B cell (primary cell): ENCODE data around the gene F13A1. TPM values are rescaled to one million over a fixed set of nuclear protein-coding genes. Genes with fewer than 3 reads are reported as not detected.

Source experiments
- ATAC-seq: fragments of 200-7000 bp; cut with Tn5 transposase; one replicate; pipeline ENCODE4 v1.10.0; 2021; ENCODE audit warnings: low read depth, mild to moderate bottlenecking, moderate number of reproducible peaks, moderate library complexity
- CTCF ChIA-PET: fragments of 350-600 bp; sonication (Branson Sonifier 250); formaldehyde crosslinking; loops from one replicate; lab custom pipeline; 2021; ENCODE audit warnings: antibody characterized with exemption, inconsistent platforms; lab: Charles Lee
- POLR2A ChIA-PET: fragments of 350-600 bp; sonication (Branson Sonifier 250); formaldehyde crosslinking; loops from one replicate; lab custom pipeline; 2021; ENCODE audit warnings: antibody characterized with exemption; lab: Charles Lee
- DNase-seq: peaks from one replicate; pipeline ENCODE4 v3.0.0; 2013
- H2AFZ ChIP-seq: 2 replicates; pipeline ENCODE4 v1.6.1; 2012; ENCODE audit warnings: mild to moderate bottlenecking, low read depth, low read length; ENCODE audit not compliant: insufficient read depth, poor library complexity, severe bottlenecking
- H3K27ac ChIP-seq, 2 donors: 1 replicate in 1 of 2; 2 replicates in 1 of 2; pipeline ENCODE4 v1.5.1; 2012 to 2013; ENCODE audit warnings: low read length in 2 of 2, mild to moderate bottlenecking in 2 of 2, moderate library complexity in 1 of 2
- H3K27me3 ChIP-seq, 4 experiments: fragments of 200-600 bp in 1 of 4; sonication (generic) in 1 of 4; replicated peaks in 1 of 4; 1 replicate in 2 of 4; 2 replicates in 2 of 4; pipeline versions ENCODE4 v1.6.1 to v1.7.0; 2013 to 2016; ENCODE audit warnings: low read length in 3 of 4, mild to moderate bottlenecking in 2 of 4, mixed read lengths in 1 of 4, moderate library complexity in 1 of 4; ENCODE audit not compliant: insufficient read depth in 4 of 4, control insufficient read depth in 3 of 4; ENCODE audit errors: control extremely low read depth in 1 of 4
- H3K36me3 ChIP-seq, 2 experiments: replicated peaks in 1 of 2; 1 replicate in 1 of 2; 2 replicates in 1 of 2; pipeline versions ENCODE4 v1.6.1 to v1.7.1; 2013; ENCODE audit warnings: low read length in 1 of 2; ENCODE audit not compliant: insufficient read depth in 2 of 2, control insufficient read depth in 1 of 2; ENCODE audit errors: control extremely low read depth in 1 of 2, extremely low read depth in 1 of 2
- H3K4me1 ChIP-seq, 2 donors: fragments of 200-600 bp in 1 of 2; sonication (generic) in 1 of 2; 1 replicate in 1 of 2; 2 replicates in 1 of 2; pipeline versions ENCODE4 v1.5.1 to v1.6.1; 2013 to 2017; ENCODE audit warnings: low read length in 2 of 2; ENCODE audit not compliant: control insufficient read depth in 2 of 2, insufficient read depth in 2 of 2
- H3K4me2 ChIP-seq: replicated peaks from 2 replicates; pipeline ENCODE3; 2012; ENCODE audit warnings: mild to moderate bottlenecking, low read depth, low read length; ENCODE audit not compliant: poor library complexity, severe bottlenecking
- H3K4me3 ChIP-seq, 5 experiments: fragments of 200-600 bp in 1 of 5; sonication (generic) in 1 of 5; 1 replicate in 3 of 5; 2 replicates in 2 of 5; pipeline versions ENCODE4 v1.5.1 to v1.7.0; 2011 to 2016; ENCODE audit warnings: low read length in 4 of 5, mild to moderate bottlenecking in 4 of 5, low read depth in 2 of 5, control low read depth in 1 of 5, moderate library complexity in 1 of 5; ENCODE audit not compliant: insufficient read depth in 1 of 5; ENCODE audit errors: control extremely low read depth in 1 of 5, extremely low read depth in 1 of 5
- H3K79me2 ChIP-seq: fragments of 200-600 bp; sonication (generic); one replicate; pipeline ENCODE4 v1.6.0; 2016; ENCODE audit warnings: low read length; ENCODE audit not compliant: control insufficient read depth, insufficient read depth
- H3K9ac ChIP-seq: fragments of 200-600 bp; sonication (generic); 2 replicates; pipeline ENCODE4 v1.6.1; 2017; ENCODE audit warnings: mild to moderate bottlenecking, low read length, moderate library complexity
- H3K9me3 ChIP-seq, 3 donors: one replicate each; pipeline versions ENCODE4 v1.6.1 to v1.7.1; 2013; ENCODE audit warnings: low read length in 2 of 3; ENCODE audit not compliant: control insufficient read depth in 2 of 3, insufficient read depth in 1 of 3; ENCODE audit errors: control extremely low read depth in 1 of 3
- H4K20me1 ChIP-seq: 2 replicates; pipeline ENCODE4 v1.6.0; 2012; ENCODE audit warnings: mild to moderate bottlenecking, low read length; ENCODE audit not compliant: insufficient read depth, control insufficient read depth, poor library complexity, severe bottlenecking
- H3K27ac Mint-ChIP-seq: one replicate; pipeline ENCODE4 v1.8.0; 2021; ENCODE audit warnings: mixed read lengths
- H3K27me3 Mint-ChIP-seq: one replicate; pipeline ENCODE4 v1.8.0; 2021; ENCODE audit warnings: mixed read lengths
- H3K4me1 Mint-ChIP-seq: one replicate; pipeline ENCODE4 v1.8.0; 2021; ENCODE audit warnings: mixed read lengths
- H3K4me3 Mint-ChIP-seq: one replicate; pipeline ENCODE4 v1.8.0; 2021; ENCODE audit warnings: mixed read lengths
- H3K9me3 Mint-ChIP-seq: one replicate; pipeline ENCODE4 v1.8.0; 2022; ENCODE audit warnings: mixed read lengths; ENCODE audit not compliant: insufficient read depth
- EZH2 ChIP-seq: IDR thresholded peaks from 2 replicates; pipeline ENCODE4 v1.6.1; 2012; ENCODE audit warnings: borderline replicate concordance, low read depth, mild to moderate bottlenecking, moderate library complexity, low read length; ENCODE audit not compliant: insufficient read depth, poor library complexity, severe bottlenecking
- WGBS: methylation state at CpG from one replicate; pipeline ENCODE4 v1.1.5; 2013; ENCODE audit warnings: missing lambda C conversion rate; ENCODE audit not compliant: insufficient coverage; 5-methylcytosine and 5-hydroxymethylcytosine counted together
- intact Hi-C: fragments of 100-400 bp; cut with micrococcal nuclease; formaldehyde crosslinking; loops from one replicate; pipeline ENCODE4 v1.10.0; 2022
- polyA plus RNA-seq: library from polyadenylated mRNA; depleted of rRNA; stranded (reverse); fragments of >200 nt; gene quantifications from 2 replicates; pipeline ENCODE4 v1.2.3, GENCODE V29; 2012
- total RNA-seq, 2 donors: library from RNA; stranded (reverse); fragments of 120-200 nt in 1 of 2; gene quantifications; 1 replicate in 1 of 2; 2 replicates in 1 of 2; pipeline versions ENCODE4 v1.2.3 to v1.2.4, GENCODE V29; 2013 to 2022
- TF ChIP-seq, protein P1 (sequence below): fragments of 200-600 bp; IDR thresholded peaks from one replicate; pipeline ENCODE4 v1.8.0; 2022; ENCODE audit warnings: antibody characterized with exemption, mild to moderate bottlenecking

F13A1 gene
- total and polyA plus RNA-seq, 2 donors (not counting 1 experiment from before 2014, with no cell fraction given) = 0.43 to 2.0 TPM

DNA sequence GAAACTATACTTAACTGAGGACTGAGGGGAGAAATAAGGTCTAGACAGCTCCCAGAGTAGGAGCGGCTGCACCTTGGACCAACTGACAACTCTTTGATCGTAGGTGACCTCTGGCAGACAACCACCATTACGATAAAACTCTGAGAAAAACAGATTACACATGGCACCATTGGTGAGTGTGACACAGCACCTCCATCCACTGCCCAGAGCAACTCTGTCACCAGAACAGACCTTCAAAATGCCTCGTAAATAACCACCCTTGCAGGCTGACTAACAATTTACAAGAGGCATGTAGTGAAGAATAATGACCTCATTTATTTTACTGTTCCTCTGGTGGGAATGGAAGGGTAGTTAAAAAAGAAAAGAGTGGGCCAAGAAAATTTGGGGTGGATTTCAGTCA is 64.2 kb downstream of the F13A1 start:
- peaks cover 0 to 14% (median 3%) of the 10 kb centered on the region in 4 experiments for H3K27me3 ChIP-seq
- H3K9ac ChIP-seq = no peak overlapping the region
- 88% methylated on average over 3 of the region's 4 CpGs for WGBS
- H3K27me3 Mint-ChIP-seq = peaks cover 23% of the 10 kb centered on the region
- POLR2A ChIA-PET = no interaction called here
- no peaks in the 10 kb centered on the region for H3K9me3 Mint-ChIP-seq
- H3K4me1 ChIP-seq = no peaks in the 10 kb centered on the region
- H3K27ac Mint-ChIP-seq = no peak overlapping the region
- H3K4me3 Mint-ChIP-seq = no peak overlapping the region
- intact Hi-C loops = no loop called here
- H3K4me3 ChIP-seq = no peak overlapping the region
- H3K9me3 ChIP-seq = no peaks in the 10 kb centered on the region
- H2AFZ ChIP-seq = no peak overlapping the region
- no peak for TF ChIP-seq EZH2
- TF ChIP-seq, protein P1, sequence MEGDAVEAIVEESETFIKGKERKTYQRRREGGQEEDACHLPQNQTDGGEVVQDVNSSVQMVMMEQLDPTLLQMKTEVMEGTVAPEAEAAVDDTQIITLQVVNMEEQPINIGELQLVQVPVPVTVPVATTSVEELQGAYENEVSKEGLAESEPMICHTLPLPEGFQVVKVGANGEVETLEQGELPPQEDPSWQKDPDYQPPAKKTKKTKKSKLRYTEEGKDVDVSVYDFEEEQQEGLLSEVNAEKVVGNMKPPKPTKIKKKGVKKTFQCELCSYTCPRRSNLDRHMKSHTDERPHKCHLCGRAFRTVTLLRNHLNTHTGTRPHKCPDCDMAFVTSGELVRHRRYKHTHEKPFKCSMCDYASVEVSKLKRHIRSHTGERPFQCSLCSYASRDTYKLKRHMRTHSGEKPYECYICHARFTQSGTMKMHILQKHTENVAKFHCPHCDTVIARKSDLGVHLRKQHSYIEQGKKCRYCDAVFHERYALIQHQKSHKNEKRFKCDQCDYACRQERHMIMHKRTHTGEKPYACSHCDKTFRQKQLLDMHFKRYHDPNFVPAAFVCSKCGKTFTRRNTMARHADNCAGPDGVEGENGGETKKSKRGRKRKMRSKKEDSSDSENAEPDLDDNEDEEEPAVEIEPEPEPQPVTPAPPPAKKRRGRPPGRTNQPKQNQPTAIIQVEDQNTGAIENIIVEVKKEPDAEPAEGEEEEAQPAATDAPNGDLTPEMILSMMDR = no peak
- H3K79me2 ChIP-seq = no peaks in the 10 kb centered on the region
- no peak overlapping the region for H3K27ac ChIP-seq
- CTCF ChIA-PET = no interaction called here
- no peak for ATAC-seq
- H3K36me3 ChIP-seq = no peaks in the 10 kb centered on the region
- no peak overlapping the region for H3K4me2 ChIP-seq
- no peak for DNase-seq
- H3K4me1 Mint-ChIP-seq = no peaks in the 10 kb centered on the region
- H4K20me1 ChIP-seq = no peaks in the 10 kb centered on the region

- intact Hi-C loops = no loop called here
- H3K4me3 Mint-ChIP-seq = no peak overlapping the region
- Histone ChIP-seq H3K79me2 (no peaks in the 10 kb centered on the region), H3K27me3 (peaks cover 0 to 12% (median 6%) of the 10 kb centered on the region in 4 experiments), H3K4me3 (no peak overlapping the region), H3K9ac (no peak overlapping the region), H2AFZ (no peak overlapping the region), H3K4me1 (peaks cover 0 to 10% of the 10 kb centered on the region in 2 donors), H3K9me3 (no peaks in the 10 kb centered on the region), H3K27ac (no peak overlapping the region), H3K4me2 (no peak overlapping the region), H3K36me3 (no peaks in the 10 kb centered on the region), H4K20me1 (no peaks in the 10 kb centered on the region)
- 100% methylated on average over 1 of the region's 13 CpGs for WGBS
- no peak for DNase-seq
- H3K27me3 Mint-ChIP-seq = peaks cover 30% of the 10 kb centered on the region
- H3K9me3 Mint-ChIP-seq = no peaks in the 10 kb centered on the region
- ChIA-PET POLR2A (no interaction called here), CTCF (interaction anchor here (0.6 kb wide), 1 partner anchor 135 kb away, joined by 5 read pairs; no protein-coding TSS in a partner anchor)
- ATAC-seq = no peak
- H3K4me1 Mint-ChIP-seq = peaks cover 7% of the 10 kb centered on the region
- TF ChIP-seq, protein P1 = no peak
- TF ChIP-seq EZH2 = no peak
- H3K27ac Mint-ChIP-seq = no peak overlapping the region
These were observed 68.7 kb downstream of the F13A1 start for GRCh38 chr6:6251555-6252280.
